Endothelial cell of umbilical vein (primary cell): ENCODE measurements around the gene WSB1. TPM values are rescaled to one million over a fixed set of nuclear protein-coding genes. Genes with fewer than 3 reads are reported as not detected.

Source experiments
- BruUV-seq: library from RNA; stranded (reverse); fragments of 400-500 nt; replicated peaks from 2 replicates; lab custom pipeline; 2021; lab: Mats Ljungman, UMichigan
- CTCF ChIA-PET: fragments of 300-600, 350-600 bp; sonication (Branson Sonifier 250); formaldehyde crosslinking; loops from one replicate; lab custom pipeline; 2021; ENCODE audit warnings: antibody characterized with exemption, inconsistent platforms; lab: Charles Lee
- POLR2A ChIA-PET: fragments of 300-600, 350-600 bp; sonication (Branson Sonifier 250); formaldehyde crosslinking; loops from one replicate; lab custom pipeline; 2021; ENCODE audit warnings: antibody characterized with exemption, inconsistent platforms; lab: Charles Lee
- DNase-seq: peaks from one replicate; pipeline ENCODE4 v3.0.0-alpha.2; 2011; ENCODE audit warnings: low read depth, low spot score
- FAIRE-seq: peaks from 2 replicates; lab custom pipeline; 2011; peaks lifted over from hg19 to GRCh38; lab: Jason Lieb, UNC
- H2AFZ ChIP-seq: 2 replicates; pipeline ENCODE4 v1.6.0; 2012; ENCODE audit warnings: low read depth, low read length, control low read depth, inconsistent platforms
- H3K27ac ChIP-seq: 2 replicates; pipeline ENCODE4 v1.5.1; 2011; ENCODE audit warnings: low read depth, mild to moderate bottlenecking, control low read depth, low read length, moderate library complexity; ENCODE audit not compliant: insufficient read depth
- H3K27me3 ChIP-seq, 2 experiments: 2 replicates each; pipeline versions ENCODE4 v1.6.0 to v1.6.1; 2011; ENCODE audit warnings: low read length in 2 of 2, mixed read lengths in 1 of 2; ENCODE audit not compliant: control insufficient read depth in 2 of 2, insufficient read depth in 2 of 2
- H3K36me3 ChIP-seq, 2 experiments: 2 replicates in 1 of 2; 3 replicates in 1 of 2; pipeline ENCODE4 v1.5.1; 2011; ENCODE audit warnings: low read length in 2 of 2, mild to moderate bottlenecking in 1 of 2, moderate library complexity in 1 of 2; ENCODE audit not compliant: control insufficient read depth in 2 of 2, insufficient read depth in 2 of 2; ENCODE audit errors: extremely low read depth in 1 of 2
- H3K4me1 ChIP-seq: 3 replicates; pipeline ENCODE4 v1.5.1; 2011; ENCODE audit warnings: mild to moderate bottlenecking, low read length; ENCODE audit not compliant: control insufficient read depth, insufficient read depth; ENCODE audit errors: extremely low read depth
- H3K4me2 ChIP-seq: 2 replicates; pipeline ENCODE4 v1.6.1; 2011; ENCODE audit warnings: low read length, control low read depth, mixed read lengths; ENCODE audit not compliant: insufficient read depth
- H3K4me3 ChIP-seq, 3 experiments: fragments of 200-600 bp in 1 of 3; sonication (generic), shearing (Covaris generic) in 1 of 3; replicated peaks in 1 of 3; 2 replicates each; pipeline ENCODE4 v1.5.1; 2011 to 2016; ENCODE audit warnings: control low read depth in 3 of 3, low read length in 3 of 3, mild to moderate bottlenecking in 2 of 3, inconsistent platforms in 1 of 3, low read depth in 1 of 3, moderate library complexity in 1 of 3; ENCODE audit not compliant: insufficient read depth in 1 of 3
- H3K79me2 ChIP-seq: 2 replicates; pipeline ENCODE4 v1.6.0; 2012; ENCODE audit warnings: low read length, inconsistent platforms; ENCODE audit not compliant: control insufficient read depth, insufficient read depth
- H3K9ac ChIP-seq: replicated peaks from 2 replicates; pipeline ENCODE3; 2011; ENCODE audit warnings: low read length, control low read depth; ENCODE audit not compliant: insufficient read depth; ENCODE audit errors: extremely low read depth
- H3K9me1 ChIP-seq: replicated peaks from 3 replicates; pipeline ENCODE4 v1.6.0; 2011; ENCODE audit warnings: mild to moderate bottlenecking, low read length; ENCODE audit not compliant: control insufficient read depth, insufficient read depth; ENCODE audit errors: extremely low read depth
- H3K9me3 ChIP-seq: replicated peaks from 2 replicates; pipeline ENCODE4 v1.5.1; 2012; ENCODE audit warnings: low read length, inconsistent platforms; ENCODE audit not compliant: control insufficient read depth, insufficient read depth
- H4K20me1 ChIP-seq: replicated peaks from 2 replicates; pipeline ENCODE3; 2011; ENCODE audit warnings: mild to moderate bottlenecking, low read length; ENCODE audit not compliant: control insufficient read depth, insufficient read depth; ENCODE audit errors: extremely low read depth
- CTCF ChIP-seq, 2 donors: IDR thresholded peaks; 1 replicate in 1 of 2; 2 replicates in 1 of 2; pipeline ENCODE4 v1.5.1; 2011; ENCODE audit warnings: low read length in 2 of 2, mild to moderate bottlenecking in 2 of 2, moderate library complexity in 2 of 2, control low read depth in 1 of 2, inconsistent platforms in 1 of 2, low read depth in 1 of 2; ENCODE audit not compliant: insufficient read depth in 1 of 2; ENCODE audit errors: extremely low read depth in 1 of 2
- EZH2 ChIP-seq: IDR thresholded peaks from 2 replicates; pipeline ENCODE4 v1.6.1; 2012; ENCODE audit warnings: borderline replicate concordance, low read depth, mild to moderate bottlenecking, moderate library complexity, low read length, inconsistent platforms; ENCODE audit not compliant: severe bottlenecking
- FOS ChIP-seq: IDR thresholded peaks from 2 replicates; pipeline ENCODE4 v1.6.1; 2011; ENCODE audit warnings: mild to moderate bottlenecking, low read length, moderate library complexity, borderline replicate concordance; ENCODE audit not compliant: insufficient read depth
- GATA2 ChIP-seq: IDR thresholded peaks from 2 replicates; pipeline ENCODE4 v1.7.0; 2011; ENCODE audit warnings: low read depth, mild to moderate bottlenecking, moderate library complexity, mixed read lengths, low read length; ENCODE audit not compliant: insufficient read length, insufficient read depth
- JUN ChIP-seq: IDR thresholded peaks from 2 replicates; pipeline ENCODE4 v1.6.1; 2011; ENCODE audit warnings: borderline replicate concordance, low read depth; ENCODE audit not compliant: insufficient read length, insufficient read depth
- MAX ChIP-seq: IDR thresholded peaks from 2 replicates; pipeline ENCODE4 v1.6.1; 2011; ENCODE audit not compliant: insufficient read depth, insufficient read length
- MYC ChIP-seq: IDR thresholded peaks from one replicate; pipeline ENCODE4 v1.6.1; 2011; ENCODE audit warnings: mild to moderate bottlenecking, low read depth, low read length
- POLR2A ChIP-seq: IDR thresholded peaks from 2 replicates; pipeline ENCODE4 v1.6.1; 2012; ENCODE audit warnings: low read depth, mild to moderate bottlenecking, control low read depth, low read length
- POLR2AphosphoS5 ChIP-seq: IDR thresholded peaks from 2 replicates; pipeline ENCODE4 v1.6.1; 2012; ENCODE audit warnings: low read depth, mild to moderate bottlenecking, control low read depth, low read length, moderate library complexity; ENCODE audit not compliant: insufficient read depth
- dilution Hi-C: fragments of 300-500 bp; cut with MboI; formaldehyde crosslinking; loops from one replicate; pipeline ENCODE4 v1.15.0; 2019; ENCODE audit warnings: low sequenced_read_pairs; ENCODE audit not compliant: extremely low pct_ligation_motif_present
- intact Hi-C: fragments of 100-400 bp; cut with micrococcal nuclease; formaldehyde crosslinking; loops from one replicate; pipeline ENCODE4 v1.10.0; 2022
- polyA plus RNA-seq, 4 experiments: library from polyadenylated mRNA; depleted of rRNA in 3 of 4; stranded (reverse) in 3 of 4; unstranded in 1 of 4; fragments of >200 nt; gene quantifications; 2 replicates each; pipeline versions ENCODE4 v1.2.1 to v1.2.3, GENCODE V29; 2011 to 2012; ENCODE audit warnings: missing spikeins in 1 of 4
- total RNA-seq: library from RNA; stranded (reverse); gene quantifications from 2 replicates; pipeline ENCODE4 v1.2.3, GENCODE V29; 2021

The WSB1 gene
- total and polyA plus RNA-seq, 2 donors (not counting 3 experiments of a cell fraction or from before 2014, with no cell fraction given) = 471 to 736 TPM

GRCh38 chr17:27246537-27246936, 47.4 kb upstream of the WSB1 start:
- Histone ChIP-seq H3K9me1 (no peaks in the 10 kb centered on the region), H3K27ac (no peak overlapping the region), H4K20me1 (no peaks in the 10 kb centered on the region), H3K27me3 (no peaks in the 10 kb centered on the region), H3K9me3 (no peaks in the 10 kb centered on the region), H3K36me3 (no peaks in the 10 kb centered on the region), H2AFZ (no peak overlapping the region), H3K4me1 (peaks cover 27% of the 10 kb centered on the region), H3K79me2 (no peaks in the 10 kb centered on the region), H3K4me3 (no peak overlapping the region), H3K4me2 (peak overlapping the region; percentile 43), H3K9ac (peak overlapping the region; percentile 14)
- dilution Hi-C loops (no loop called here), intact Hi-C loops (loop anchor here (5.0 kb wide), 1 partner anchor 106 kb away; no protein-coding TSS in a partner anchor)
- ChIA-PET POLR2A (interaction anchor here (1.8 kb wide), 1 partner anchor 47 kb away, joined by 20 read pairs; the partner anchor contains the start of gene WSB1), CTCF (interaction anchor here (1.3 to 3.2 kb wide), 9 partner anchors 10 to 355 kb away, joined by 5 to 33 read pairs (median 20); partner anchors contain the start of gene WSB1)
- FAIRE-seq = no peak
- TF ChIP-seq GATA2 = no peak
- TF ChIP-seq MAX = no peak
- TF ChIP-seq JUN = no peak
- TF ChIP-seq EZH2 = no peak
- TF ChIP-seq MYC = no peak
- TF ChIP-seq POLR2A = no peak
- TF ChIP-seq CTCF (IDR thresholded peaks at IDR 0.05; ENCODE audit: extremely low read depth in 1 of 2, insufficient read depth in 1 of 2, low read depth in 1 of 2, low read length in 2 of 2) = no peak
- TF ChIP-seq FOS = no peak
- TF ChIP-seq POLR2AphosphoS5 = no peak
- no peak for DNase-seq
- no TSS peak for BruUV-seq
